Suppressor macrophage (primary cell): ENCODE results near the gene RASD1.
"Not testable (repeated sequence)": the region's sequence is repeated elsewhere in the genome, so short reads cannot be mapped to it uniquely, and the experiment has no call there.

Source experiments
- DNase-seq, 4 experiments: peaks; one replicate each; pipeline ENCODE4 v3.0.0-alpha.2; 2020 to 2022

The RASD1 gene

GRCh38 chr17:17468217-17469010 lies 27.8 kb downstream of the RASD1 start:
- DNase-seq = no peak

GRCh38 chr17:17467720-17468119 lies 28.5 kb downstream of the RASD1 start:
- no peak for DNase-seq

GRCh38 chr17:17467016-17467415 lies 29.2 kb downstream of the RASD1 start:
- DNase-seq = no peak

GRCh38 chr17:17466511-17466910 lies 29.7 kb downstream of the RASD1 start:
- DNase-seq = no peak

- not testable (repeated sequence) for DNase-seq
Observed at GRCh38 chr17:17465878-17466277, 30.3 kb downstream of the RASD1 start.

- DNase-seq = no peak
Observed at GRCh38 chr17:17463821-17464220, 32.4 kb downstream of the RASD1 start.

- DNase-seq = no peak
Observed at GRCh38 chr17:17462048-17462824, 34.0 kb downstream of the RASD1 start.

- no peak for DNase-seq
Observed at GRCh38 chr17:17460038-17460437, 36.2 kb downstream of the RASD1 start.

- no peak for DNase-seq
Observed at GRCh38 chr17:17457680-17458079, 38.5 kb downstream of the RASD1 start.

GRCh38 chr17:17456251-17456650 lies 39.9 kb downstream of the RASD1 start:
- DNase-seq = no peak

GRCh38 chr17:17455173-17455572 lies 41.0 kb downstream of the RASD1 start:
- DNase-seq = no peak

- DNase-seq = not testable (repeated sequence)
Observed at GRCh38 chr17:17454700-17455099, 41.5 kb downstream of the RASD1 start.

GRCh38 chr17:17454276-17454675 lies 41.9 kb downstream of the RASD1 start:
- no peak for DNase-seq

GRCh38 chr17:17453088-17453487 lies 43.1 kb downstream of the RASD1 start:
- DNase-seq = no peak

- DNase-seq = no peak
Observed at GRCh38 chr17:17448723-17449122, 47.5 kb downstream of the RASD1 start.

GRCh38 chr17:17448076-17448475 lies 48.1 kb downstream of the RASD1 start:
- DNase-seq = no peak

- DNase-seq = no peak
Observed at GRCh38 chr17:17447264-17447663, 48.9 kb downstream of the RASD1 start.

- no peak for DNase-seq
Observed at GRCh38 chr17:17446666-17447155, 49.5 kb downstream of the RASD1 start.

- DNase-seq = peak in 2 of 4 experiments; percentile 2 to 47
Observed at GRCh38 chr17:17445925-17446665, 50.1 kb downstream of the RASD1 start.

GRCh38 chr17:17445296-17445924 lies 50.8 kb downstream of the RASD1 start:
- no peak for DNase-seq
